ENCODE data around the gene LIMCH1. TPM values are rescaled to one million over a fixed set of nuclear protein-coding genes. Genes with fewer than 3 reads are reported as not detected.
"Not testable (repeated sequence)": the region's sequence is repeated elsewhere in the genome, so short reads cannot be mapped to it uniquely, and the experiment has no call there.

The LIMCH1 gene
- total and polyA plus RNA-seq, 12 donors: 28.2 to 206 (median 62.3) TPM

DNA sequence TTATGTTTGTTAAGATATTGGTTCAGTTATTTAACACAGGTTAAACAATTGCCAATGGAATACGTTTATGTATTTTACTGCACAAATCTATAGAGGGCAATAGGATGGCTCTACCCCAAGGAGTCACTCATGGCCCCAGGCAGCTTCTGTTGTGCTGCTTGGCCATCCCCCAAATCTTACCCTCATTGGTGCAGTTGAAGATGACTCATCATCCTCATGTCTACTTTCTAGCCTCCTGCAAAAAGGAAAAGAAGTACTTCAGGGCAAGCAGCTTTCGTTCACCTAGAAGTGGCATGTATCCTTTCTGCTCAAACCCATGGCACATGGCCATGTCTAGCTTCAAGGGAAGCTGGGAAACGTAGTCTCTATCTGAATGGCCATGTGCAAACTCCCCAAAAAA, 196.4 kb downstream of the LIMCH1 start:
- intact Hi-C loops (cut with DNase I): no loop called here
- no peak overlapping the region for H3K27ac ChIP-seq
- DNase-seq: no peak
- no peak overlapping the region for H3K4me3 ChIP-seq
- no peaks in the 10 kb centered on the region for H3K9me3 ChIP-seq (replicated peaks in 1 of 3)
- H3K27me3 ChIP-seq: no peaks in the 10 kb centered on the region
- H3K4me1 ChIP-seq (replicated peaks in 1 of 2): no peaks in the 10 kb centered on the region
- no peak for TF ChIP-seq POLR2A (IDR thresholded peaks at IDR 0.05)
- TF ChIP-seq, protein P1, sequence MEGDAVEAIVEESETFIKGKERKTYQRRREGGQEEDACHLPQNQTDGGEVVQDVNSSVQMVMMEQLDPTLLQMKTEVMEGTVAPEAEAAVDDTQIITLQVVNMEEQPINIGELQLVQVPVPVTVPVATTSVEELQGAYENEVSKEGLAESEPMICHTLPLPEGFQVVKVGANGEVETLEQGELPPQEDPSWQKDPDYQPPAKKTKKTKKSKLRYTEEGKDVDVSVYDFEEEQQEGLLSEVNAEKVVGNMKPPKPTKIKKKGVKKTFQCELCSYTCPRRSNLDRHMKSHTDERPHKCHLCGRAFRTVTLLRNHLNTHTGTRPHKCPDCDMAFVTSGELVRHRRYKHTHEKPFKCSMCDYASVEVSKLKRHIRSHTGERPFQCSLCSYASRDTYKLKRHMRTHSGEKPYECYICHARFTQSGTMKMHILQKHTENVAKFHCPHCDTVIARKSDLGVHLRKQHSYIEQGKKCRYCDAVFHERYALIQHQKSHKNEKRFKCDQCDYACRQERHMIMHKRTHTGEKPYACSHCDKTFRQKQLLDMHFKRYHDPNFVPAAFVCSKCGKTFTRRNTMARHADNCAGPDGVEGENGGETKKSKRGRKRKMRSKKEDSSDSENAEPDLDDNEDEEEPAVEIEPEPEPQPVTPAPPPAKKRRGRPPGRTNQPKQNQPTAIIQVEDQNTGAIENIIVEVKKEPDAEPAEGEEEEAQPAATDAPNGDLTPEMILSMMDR (IDR thresholded peaks at IDR 0.05): no peak
- no peaks in the 10 kb centered on the region for H3K36me3 ChIP-seq (replicated peaks in 1 of 2)
- 70 to 85% (median 73%) methylated on average over 3 of the region's 3 CpGs for WGBS, 4 donors

GRCh38 chr4:41737491-41737890, 199.5 kb downstream of the LIMCH1 start:
- DNase-seq; H3K4me1 ChIP-seq (replicated peaks in 1 of 2); H3K27me3 ChIP-seq; H3K4me3 ChIP-seq; H3K9me3 ChIP-seq (replicated peaks in 1 of 3); intact Hi-C loops (cut with DNase I); H3K36me3 ChIP-seq (replicated peaks in 1 of 2); H3K27ac ChIP-seq: not testable (repeated sequence)
- 51 to 66% (median 58%) methylated on average over 6 to 8 of the region's 8 CpGs for WGBS, 4 donors

GRCh38 chr4:41741354-41741753, 203.4 kb downstream of the LIMCH1 start:
- no peaks in the 10 kb centered on the region for H3K9me3 ChIP-seq (replicated peaks in 1 of 3)
- WGBS, 4 donors: 69 to 83% (median 76%) methylated on average over 2 of the region's 2 CpGs
- H3K27ac ChIP-seq: no peak overlapping the region
- TF ChIP-seq, protein P1 (IDR thresholded peaks at IDR 0.05): no peak
- no peak for TF ChIP-seq POLR2A (IDR thresholded peaks at IDR 0.05)
- no peaks in the 10 kb centered on the region for H3K36me3 ChIP-seq (replicated peaks in 1 of 2)
- no peak overlapping the region for H3K4me3 ChIP-seq
- intact Hi-C loops (cut with DNase I): no loop called here
- H3K4me1 ChIP-seq (replicated peaks in 1 of 2): no peaks in the 10 kb centered on the region
- H3K27me3 ChIP-seq: peaks cover 34% of the 10 kb centered on the region
- DNase-seq: no peak

DNA sequence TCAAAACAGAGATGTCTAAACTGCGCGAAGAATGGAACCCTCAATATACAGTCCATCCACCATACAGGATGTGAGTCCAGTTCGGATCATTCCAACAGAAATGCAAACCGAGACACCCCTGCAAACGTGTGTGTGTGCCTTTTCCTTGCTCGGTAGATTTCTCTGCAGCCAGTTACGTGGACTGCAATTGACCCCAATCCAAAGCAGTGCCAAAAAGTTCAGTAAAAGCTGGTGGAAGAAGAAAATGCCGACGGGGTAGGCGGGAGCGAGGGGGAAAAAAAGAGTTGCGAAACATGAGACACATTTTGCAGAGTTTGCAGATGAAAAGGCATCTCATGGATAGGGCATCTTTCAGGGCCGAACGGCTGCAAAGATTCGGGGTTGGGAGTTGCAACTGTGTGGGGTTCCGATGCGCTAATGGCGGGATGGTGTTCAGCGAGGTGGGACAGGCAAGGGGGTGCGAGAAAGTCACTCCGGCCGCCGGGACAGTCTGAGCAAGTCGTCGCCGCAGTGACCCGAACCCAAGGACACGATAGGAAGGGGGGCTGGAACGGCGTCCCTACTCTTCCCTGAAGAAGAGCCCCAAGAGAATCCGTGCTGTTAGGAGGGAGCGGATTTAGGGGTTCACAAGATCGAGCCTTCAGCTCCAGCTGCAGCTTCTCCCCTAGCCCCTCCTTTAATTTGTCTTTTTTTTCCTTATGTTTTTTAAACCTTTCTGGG, 206.8 kb downstream of the LIMCH1 start:
- TF ChIP-seq, protein P1 (IDR thresholded peaks at IDR 0.05): no peak
- no peak for TF ChIP-seq POLR2A (IDR thresholded peaks at IDR 0.05)
- 9 to 13% (median 11%) methylated on average over 33 of the region's 33 CpGs for WGBS, 4 donors
- no peak overlapping the region for H3K4me3 ChIP-seq
- H3K4me1 ChIP-seq (replicated peaks in 1 of 2): no peaks in the 10 kb centered on the region
- DNase-seq: no peak
- H3K27me3 ChIP-seq: peaks cover 64% of the 10 kb centered on the region
- H3K9me3 ChIP-seq (replicated peaks in 1 of 3): no peaks in the 10 kb centered on the region
- no peaks in the 10 kb centered on the region for H3K36me3 ChIP-seq (replicated peaks in 1 of 2)
- intact Hi-C loops (cut with DNase I): no loop called here
- peak overlapping the region in 1 of 5 donors; percentile 60 for H3K27ac ChIP-seq

Measured in adrenal gland (tissue), 12 donors.